ENCODE measurements around the gene PACRG.

PACRG gene

DNA sequence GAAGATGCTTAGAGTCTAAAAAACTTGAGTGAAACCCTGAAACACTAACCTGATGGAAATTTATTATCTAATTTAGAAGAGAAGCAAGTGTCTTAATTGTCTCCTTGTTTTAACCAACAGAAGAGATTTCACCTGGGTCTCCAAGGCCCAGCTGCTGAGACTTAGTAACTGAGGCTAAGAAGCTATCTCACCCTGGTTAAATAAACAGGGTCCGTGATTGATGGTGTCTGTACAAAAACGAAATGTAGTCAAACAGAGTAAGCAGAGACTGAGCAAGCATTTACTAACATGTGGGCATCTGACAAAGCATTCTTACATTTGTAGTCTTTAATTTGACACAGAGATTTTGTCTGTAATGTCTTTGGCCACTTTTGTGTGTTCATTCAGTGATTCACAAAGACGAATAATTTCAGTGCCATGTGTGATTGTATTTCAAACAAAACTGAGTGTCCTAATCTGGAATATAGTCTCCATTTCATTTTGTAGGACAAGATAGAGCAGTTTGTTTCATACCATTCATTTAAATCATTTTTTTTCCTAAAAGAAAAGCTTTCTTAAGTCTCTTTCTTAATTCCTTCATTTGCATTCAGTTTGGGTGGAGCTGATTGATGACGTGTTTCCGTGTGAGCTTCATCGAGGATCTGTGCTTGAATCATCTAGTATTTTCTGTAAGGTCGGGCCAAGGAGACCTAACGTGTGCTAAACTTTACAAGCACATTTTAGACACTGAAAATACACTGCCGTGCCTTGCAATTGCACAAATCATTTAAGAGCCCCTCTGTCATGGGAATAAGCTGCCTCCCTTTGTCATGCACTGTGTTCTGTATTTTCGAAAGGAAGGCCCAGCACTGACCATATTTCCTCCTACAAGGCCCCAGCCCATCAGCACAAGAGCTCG, 516.2 kb downstream of the PACRG start:
- TF ChIP-seq POLR2A (IDR thresholded peaks at IDR 0.05; ENCODE audit: extremely low read depth, insufficient read length) (no peak), MYC (IDR thresholded peaks at IDR 0.05; ENCODE audit: low read depth, low read length) (no peak)
- TF ChIP-seq, protein P1, sequence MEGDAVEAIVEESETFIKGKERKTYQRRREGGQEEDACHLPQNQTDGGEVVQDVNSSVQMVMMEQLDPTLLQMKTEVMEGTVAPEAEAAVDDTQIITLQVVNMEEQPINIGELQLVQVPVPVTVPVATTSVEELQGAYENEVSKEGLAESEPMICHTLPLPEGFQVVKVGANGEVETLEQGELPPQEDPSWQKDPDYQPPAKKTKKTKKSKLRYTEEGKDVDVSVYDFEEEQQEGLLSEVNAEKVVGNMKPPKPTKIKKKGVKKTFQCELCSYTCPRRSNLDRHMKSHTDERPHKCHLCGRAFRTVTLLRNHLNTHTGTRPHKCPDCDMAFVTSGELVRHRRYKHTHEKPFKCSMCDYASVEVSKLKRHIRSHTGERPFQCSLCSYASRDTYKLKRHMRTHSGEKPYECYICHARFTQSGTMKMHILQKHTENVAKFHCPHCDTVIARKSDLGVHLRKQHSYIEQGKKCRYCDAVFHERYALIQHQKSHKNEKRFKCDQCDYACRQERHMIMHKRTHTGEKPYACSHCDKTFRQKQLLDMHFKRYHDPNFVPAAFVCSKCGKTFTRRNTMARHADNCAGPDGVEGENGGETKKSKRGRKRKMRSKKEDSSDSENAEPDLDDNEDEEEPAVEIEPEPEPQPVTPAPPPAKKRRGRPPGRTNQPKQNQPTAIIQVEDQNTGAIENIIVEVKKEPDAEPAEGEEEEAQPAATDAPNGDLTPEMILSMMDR (IDR thresholded peaks at IDR 0.05; ENCODE audit: low read depth, low read length) = no peak
- TF ChIP-seq, protein P2, sequence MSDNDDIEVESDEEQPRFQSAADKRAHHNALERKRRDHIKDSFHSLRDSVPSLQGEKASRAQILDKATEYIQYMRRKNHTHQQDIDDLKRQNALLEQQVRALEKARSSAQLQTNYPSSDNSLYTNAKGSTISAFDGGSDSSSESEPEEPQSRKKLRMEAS (IDR thresholded peaks at IDR 0.05; ENCODE audit: low read depth, low read length) = no peak
- no peak for DNase-seq (ENCODE audit: low read depth)

DNA sequence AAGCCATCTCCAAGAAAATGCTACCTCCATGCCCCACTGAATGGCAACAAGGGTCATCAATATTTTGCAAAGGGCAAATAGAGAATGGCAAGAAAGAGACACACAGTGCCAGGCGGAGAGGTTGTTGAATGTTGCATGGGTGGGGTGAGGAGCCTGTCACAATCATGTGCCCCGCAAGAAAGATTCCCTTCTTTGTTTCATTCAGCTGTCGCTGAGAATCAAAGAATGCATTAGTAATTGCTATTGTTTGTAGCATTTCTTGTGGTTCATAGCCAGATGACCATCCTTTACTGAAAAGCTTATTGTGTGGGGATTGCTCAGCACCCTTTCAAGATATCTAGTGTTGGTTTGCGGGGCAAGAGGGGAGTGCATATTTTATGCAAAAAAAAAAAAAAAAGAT, 520.3 kb downstream of the PACRG start:
- H3K4me3 ChIP-seq (ENCODE audit: low read depth, low read length) = no peak overlapping the region
- TF ChIP-seq POLR2A (IDR thresholded peaks at IDR 0.05; ENCODE audit: extremely low read depth, insufficient read length) = no peak
- no peak for TF ChIP-seq MYC (IDR thresholded peaks at IDR 0.05; ENCODE audit: low read depth, low read length)
- TF ChIP-seq, protein P2 (IDR thresholded peaks at IDR 0.05; ENCODE audit: low read depth, low read length) = no peak
- TF ChIP-seq, protein P1 (IDR thresholded peaks at IDR 0.05; ENCODE audit: low read depth, low read length) = no peak
- no peak for DNase-seq (ENCODE audit: low read depth)

More for the DNA sequence above, 516.2 kb downstream of the PACRG start:
- no peak overlapping the region for H3K4me3 ChIP-seq (ENCODE audit: low read depth, low read length)

DNA sequence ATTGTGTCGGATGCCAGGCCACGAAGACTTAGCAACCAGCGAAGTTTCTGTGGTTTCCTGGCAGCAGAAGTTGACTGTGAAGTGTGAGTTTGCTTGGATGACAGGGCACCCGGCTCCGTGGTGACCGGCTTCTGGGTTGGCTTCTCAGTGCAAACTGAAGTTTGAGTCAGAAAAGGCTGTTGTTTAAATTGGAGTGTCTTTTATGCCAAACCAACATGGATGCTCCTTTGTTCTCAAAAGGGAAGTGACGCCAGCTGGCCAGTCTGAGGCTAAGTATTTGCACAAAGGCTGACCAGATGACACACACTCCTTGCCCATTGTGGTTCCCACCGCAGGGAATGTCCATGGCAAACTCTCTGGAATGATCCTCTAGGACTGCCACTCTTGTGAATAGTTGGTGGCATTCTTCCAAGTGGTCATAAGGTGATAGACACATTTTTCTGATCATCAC, 521.9 kb downstream of the PACRG start:
- DNase-seq (ENCODE audit: low read depth) = peak; percentile 13
- no peak overlapping the region for H3K4me3 ChIP-seq (ENCODE audit: low read depth, low read length)
- TF ChIP-seq, protein P2 (IDR thresholded peaks at IDR 0.05; ENCODE audit: low read depth, low read length) = no peak
- TF ChIP-seq MYC (IDR thresholded peaks at IDR 0.05; ENCODE audit: low read depth, low read length) (no peak), POLR2A (IDR thresholded peaks at IDR 0.05; ENCODE audit: extremely low read depth, insufficient read length) (no peak)
- TF ChIP-seq, protein P1 (IDR thresholded peaks at IDR 0.05; ENCODE audit: low read depth, low read length) = no peak

DNA sequence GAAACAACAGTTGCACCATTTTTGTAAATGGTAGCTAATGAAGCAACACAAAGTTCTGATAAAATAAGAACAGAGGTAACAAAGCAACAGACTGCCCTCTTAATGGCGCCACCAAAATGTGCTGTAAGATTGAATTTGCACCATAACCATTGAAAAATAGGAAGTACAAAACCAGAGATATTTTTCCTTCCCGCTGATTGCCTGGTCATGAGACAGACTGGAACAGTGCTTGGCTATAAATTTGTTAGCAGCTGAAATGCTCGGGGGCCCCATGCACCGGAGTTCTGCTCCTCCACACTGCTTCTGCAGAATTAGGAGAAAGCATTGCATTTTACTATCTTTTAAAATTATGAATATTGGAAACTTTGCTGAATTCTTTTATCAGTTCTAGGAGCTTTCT, 522.3 kb downstream of the PACRG start:
- peak; percentile 54 for DNase-seq (ENCODE audit: low read depth)
- no peak for TF ChIP-seq MYC (IDR thresholded peaks at IDR 0.05; ENCODE audit: low read depth, low read length)
- TF ChIP-seq, protein P1 (IDR thresholded peaks at IDR 0.05; ENCODE audit: low read depth, low read length) = no peak
- TF ChIP-seq POLR2A (IDR thresholded peaks at IDR 0.05; ENCODE audit: extremely low read depth, insufficient read length) = no peak
- TF ChIP-seq, protein P2 (IDR thresholded peaks at IDR 0.05; ENCODE audit: low read depth, low read length) = no peak
- no peak overlapping the region for H3K4me3 ChIP-seq (ENCODE audit: low read depth, low read length)

DNA sequence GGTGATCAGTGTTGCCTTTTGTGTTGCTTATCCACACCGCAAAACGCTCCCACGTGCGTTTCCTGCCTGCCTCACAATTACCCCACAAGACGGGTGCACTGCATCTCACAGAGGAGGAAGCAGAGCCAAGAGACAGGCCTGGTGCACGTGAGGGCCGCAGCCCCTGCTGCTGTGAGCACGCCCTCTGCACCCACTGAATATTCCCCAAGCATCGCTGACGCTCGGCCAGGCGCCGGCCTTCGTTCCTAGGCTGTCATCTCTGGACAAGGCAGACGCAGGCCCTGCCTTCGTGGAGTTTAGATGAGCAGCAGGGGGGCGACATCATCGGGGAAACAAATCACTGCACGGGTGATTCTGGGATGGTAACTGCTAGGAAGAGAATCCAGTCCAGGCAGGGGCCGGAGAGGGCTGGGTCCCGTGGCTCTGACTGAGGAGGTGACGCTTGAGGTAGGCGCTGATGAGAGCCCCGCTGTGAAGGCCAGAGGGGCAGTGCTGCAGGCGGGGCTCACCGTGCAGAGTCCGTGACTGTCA, 524.4 kb downstream of the PACRG start:
- H3K4me3 ChIP-seq (ENCODE audit: low read depth, low read length) = no peak overlapping the region
- DNase-seq (ENCODE audit: low read depth) = no peak
- TF ChIP-seq POLR2A (IDR thresholded peaks at IDR 0.05; ENCODE audit: extremely low read depth, insufficient read length) = no peak
- TF ChIP-seq MYC (IDR thresholded peaks at IDR 0.05; ENCODE audit: low read depth, low read length) = no peak
- TF ChIP-seq, protein P1 (IDR thresholded peaks at IDR 0.05; ENCODE audit: low read depth, low read length) = no peak
- TF ChIP-seq, protein P2 (IDR thresholded peaks at IDR 0.05; ENCODE audit: low read depth, low read length) = no peak

All from NB4 (cell line).